Ishikawa (cell line): ENCODE results near the gene FBXL17.

ENCODE experiments used
- CEBPB ChIP-seq: IDR thresholded peaks from 2 replicates; pipeline ENCODE4 v1.6.1; 2012
- CREB1 ChIP-seq: IDR thresholded peaks from 2 replicates; pipeline ENCODE4 v1.6.1; 2012; ENCODE audit warnings: low read depth
- EGR1 ChIP-seq: IDR thresholded peaks from 2 replicates; pipeline ENCODE4 v1.6.1; 2012
- EP300 ChIP-seq: IDR thresholded peaks from 2 replicates; pipeline ENCODE4 v1.6.1; 2012; ENCODE audit warnings: borderline replicate concordance
- FOXM1 ChIP-seq: IDR thresholded peaks from 2 replicates; pipeline ENCODE4 v1.6.1; 2012; ENCODE audit warnings: low read depth, borderline replicate concordance
- MAX ChIP-seq: IDR thresholded peaks from 2 replicates; pipeline ENCODE4 v1.6.1; 2012
- NFIC ChIP-seq: IDR thresholded peaks from 2 replicates; pipeline ENCODE4 v1.6.1; 2012
- RAD21 ChIP-seq: IDR thresholded peaks from 2 replicates; pipeline ENCODE4 v1.6.1; 2012; ENCODE audit warnings: low read depth
- REST ChIP-seq: IDR thresholded peaks from 2 replicates; pipeline ENCODE4 v1.6.1; 2012; ENCODE audit warnings: low read depth, mild to moderate bottlenecking
- TAF1 ChIP-seq: IDR thresholded peaks from 2 replicates; pipeline ENCODE4 v1.6.1; 2012; ENCODE audit warnings: low read depth, mild to moderate bottlenecking
- TCF12 ChIP-seq: IDR thresholded peaks from 2 replicates; pipeline ENCODE4 v1.6.1; 2012; ENCODE audit warnings: low read depth
- TEAD4 ChIP-seq: IDR thresholded peaks from 2 replicates; pipeline ENCODE4 v1.6.1; 2012
- USF1 ChIP-seq: IDR thresholded peaks from 2 replicates; pipeline ENCODE4 v1.6.1; 2012
- YY1 ChIP-seq: IDR thresholded peaks from 2 replicates; pipeline ENCODE4 v1.6.1; 2012; ENCODE audit warnings: low read depth
- ZBTB7A ChIP-seq: IDR thresholded peaks from 2 replicates; pipeline ENCODE4 v1.6.1; 2012; ENCODE audit warnings: low read depth

The FBXL17 gene

GRCh38 chr5:108379722-108380530 lies 2.0 kb downstream of the FBXL17 start:
- TF ChIP-seq EGR1 = no peak
- no peak for TF ChIP-seq REST
- TF ChIP-seq CREB1 = no peak
- TF ChIP-seq FOXM1 = no peak
- no peak for TF ChIP-seq RAD21
- no peak for TF ChIP-seq TAF1
- no peak for TF ChIP-seq EP300
- no peak for TF ChIP-seq NFIC
- no peak for TF ChIP-seq MAX
- no peak for TF ChIP-seq USF1
- TF ChIP-seq TEAD4 = no peak
- TF ChIP-seq ZBTB7A = no peak
- TF ChIP-seq YY1 = no peak
- no peak for TF ChIP-seq TCF12

- TF ChIP-seq CREB1 = no peak
- no peak for TF ChIP-seq TCF12
- no peak for TF ChIP-seq ZBTB7A
- TF ChIP-seq MAX = no peak
- no peak for TF ChIP-seq REST
- no peak for TF ChIP-seq USF1
- no peak for TF ChIP-seq EGR1
- TF ChIP-seq TEAD4 = no peak
- no peak for TF ChIP-seq NFIC
- TF ChIP-seq FOXM1 = no peak
- no peak for TF ChIP-seq RAD21
- TF ChIP-seq TAF1 = no peak
- TF ChIP-seq EP300 = no peak
Measured at GRCh38 chr5:108375768-108376167, 6.1 kb downstream of the FBXL17 start.

GRCh38 chr5:108373426-108373825 lies 8.5 kb downstream of the FBXL17 start:
- TF ChIP-seq MAX (no peak), TEAD4 (no peak), ZBTB7A (no peak), YY1 (no peak), TCF12 (no peak), REST (no peak), RAD21 (no peak), EP300 (no peak), CREB1 (no peak), TAF1 (no peak), CEBPB (no peak), EGR1 (no peak), FOXM1 (no peak), USF1 (no peak), NFIC (no peak)
